HepG2 (cell line): ENCODE measurements around the gene ATP6V0E1. TPM values are rescaled to one million over a fixed set of nuclear protein-coding genes. Genes with fewer than 3 reads are reported as not detected.

ENCODE experiments used
- ADNP ChIP-seq: sonication (generic); formaldehyde crosslinking; IDR thresholded peaks from 2 replicates; pipeline ENCODE4 v1.4.0; 2020; ENCODE audit warnings: missing genetic modification reagents
- CHD2 ChIP-seq: IDR thresholded peaks from 2 replicates; pipeline ENCODE4 v1.6.1; 2011; ENCODE audit warnings: low read depth, low read length, improper control_type of control experiment
- EZH2 ChIP-seq: conservative IDR thresholded peaks from 2 replicates; pipeline ENCODE4 v1.6.1; 2012; ENCODE audit warnings: mild to moderate bottlenecking, low read depth, low read length, moderate library complexity
- PHF8 ChIP-seq: sonication (generic); formaldehyde crosslinking; IDR thresholded peaks from 2 replicates; pipeline ENCODE4 v1.5.0; 2020; ENCODE audit warnings: missing genetic modification reagents
- SP140L ChIP-seq: sonication (generic); formaldehyde crosslinking; IDR thresholded peaks from 2 replicates; pipeline ENCODE4 v1.4.0; 2020; ENCODE audit warnings: missing genetic modification reagents, borderline replicate concordance
- TBX3 ChIP-seq: fragments of 450-650 bp; IDR thresholded peaks from 2 replicates; pipeline ENCODE4 v1.6.1; 2017; ENCODE audit warnings: antibody characterized with exemption, mild to moderate bottlenecking, inconsistent platforms, borderline replicate concordance
- ZBED4 ChIP-seq: sonication (generic); formaldehyde crosslinking; IDR thresholded peaks from 2 replicates; pipeline ENCODE4 v1.4.0; 2020; ENCODE audit warnings: missing genetic modification reagents, borderline replicate concordance
- ZC3H13 ChIP-seq: sonication (generic); formaldehyde crosslinking; IDR thresholded peaks from 2 replicates; pipeline ENCODE4 v1.8.1; 2023; ENCODE audit warnings: mild to moderate bottlenecking, missing genetic modification reagents, moderate library complexity
- ZEB1 ChIP-seq: IDR thresholded peaks from 2 replicates; pipeline ENCODE4 v1.6.1; 2012; ENCODE audit warnings: mild to moderate bottlenecking, low read depth, inconsistent platforms; ENCODE audit not compliant: insufficient replicate concordance
- ZNF136 ChIP-seq: sonication (generic); formaldehyde crosslinking; IDR thresholded peaks from 2 replicates; pipeline ENCODE4 v1.8.1; 2022; ENCODE audit warnings: low read depth, mild to moderate bottlenecking, moderate library complexity, missing genetic modification reagents
- ZNF280B ChIP-seq: sonication (generic); formaldehyde crosslinking; IDR thresholded peaks from 2 replicates; pipeline ENCODE4 v1.5.0; 2020; ENCODE audit warnings: missing genetic modification reagents, mild to moderate bottlenecking, borderline replicate concordance
- ZNF354B ChIP-seq: sonication (generic); formaldehyde crosslinking; IDR thresholded peaks from 2 replicates; pipeline ENCODE4 v1.8.0; 2022; ENCODE audit warnings: mild to moderate bottlenecking, missing genetic modification reagents
- ZNF678 ChIP-seq: sonication (generic); formaldehyde crosslinking; IDR thresholded peaks from 2 replicates; pipeline ENCODE4 v1.4.0; 2020; ENCODE audit warnings: mild to moderate bottlenecking, missing genetic modification reagents
- ZNF691 ChIP-seq: sonication (generic); formaldehyde crosslinking; IDR thresholded peaks from 2 replicates; pipeline ENCODE4 v1.4.0; 2020; ENCODE audit warnings: missing genetic modification reagents, low read depth, mild to moderate bottlenecking, borderline replicate concordance
- ZSCAN30 ChIP-seq: sonication (generic); formaldehyde crosslinking; IDR thresholded peaks from 2 replicates; pipeline ENCODE4 v1.5.0; 2020; ENCODE audit warnings: mild to moderate bottlenecking, missing genetic modification reagents
- polyA plus RNA-seq, 8 experiments: library from polyadenylated mRNA; depleted of rRNA in 3 of 8; stranded (reverse) in 7 of 8; unstranded in 1 of 8; fragments of >200 nt; fragmentation: Illumina TruSeq in 4 of 8; extraction: Trizol in 4 of 8; gene quantifications; 2 replicates each; pipeline versions ENCODE4 v1.2.1 to v1.2.3, GENCODE V29; 2011 to 2016; ENCODE audit warnings: low read depth in 4 of 8, missing spikeins in 1 of 8, mixed read lengths in 1 of 8; ENCODE audit not compliant: insufficient read depth in 1 of 8
- total RNA-seq, 5 experiments: library from RNA; depleted of rRNA; stranded (reverse); fragments of >200 nt; fragmentation: Illumina TruSeq; extraction: Trizol; gene quantifications; 2 replicates each; pipeline ENCODE4 v1.2.3, GENCODE V29; 2016; ENCODE audit warnings: low read depth in 1 of 5
- TF ChIP-seq, protein P1 (sequence below): fragments of 450-650 bp; IDR thresholded peaks from 2 replicates; pipeline ENCODE4 v1.6.1; 2016
- TF ChIP-seq, protein P2 (sequence below): sonication (generic); formaldehyde crosslinking; IDR thresholded peaks from 2 replicates; pipeline ENCODE4 v1.8.0; 2022; ENCODE audit warnings: missing genetic modification reagents, mild to moderate bottlenecking, moderate library complexity, borderline replicate concordance
- TF ChIP-seq, protein P3 (sequence below): sonication (generic); formaldehyde crosslinking; IDR thresholded peaks from 2 replicates; pipeline ENCODE4 v1.8.1; 2023; ENCODE audit warnings: mild to moderate bottlenecking, moderate library complexity, missing genetic modification reagents
- TF ChIP-seq, protein P4 (sequence below): sonication (generic); formaldehyde crosslinking; IDR thresholded peaks from 2 replicates; pipeline ENCODE4 v1.4.0; 2020; ENCODE audit warnings: mild to moderate bottlenecking, missing genetic modification reagents

Gene ATP6V0E1
- total and polyA plus RNA-seq, 2 of the 13 experiments (the other 11 are each of a cell fraction or from before 2014, with no cell fraction given): 143 to 215 TPM

DNA sequence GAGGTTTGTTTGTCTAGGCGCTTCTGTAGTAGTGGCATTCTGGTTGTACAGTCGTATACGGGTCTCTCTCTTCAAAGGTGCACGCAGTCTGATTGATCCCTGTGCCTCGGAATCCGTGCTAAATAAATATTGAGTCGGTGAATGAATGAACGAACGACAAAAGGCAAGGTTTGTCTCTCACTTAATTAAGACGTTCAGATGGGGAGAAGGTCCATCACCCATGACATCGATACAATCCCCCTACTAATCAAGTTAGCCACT, 72.1 kb downstream of the ATP6V0E1 start (continued):
- TF ChIP-seq PHF8 (CRISPR knock-in tag): no peak
- no peak for TF ChIP-seq ZNF678 (CRISPR knock-in tag)
- no peak for TF ChIP-seq ZNF354B
- TF ChIP-seq ADNP (CRISPR knock-in tag): no peak
- TF ChIP-seq ZBED4 (CRISPR knock-in tag): no peak
- TF ChIP-seq ZNF136 (CRISPR knock-in tag): no peak
- no peak for TF ChIP-seq EZH2
- no peak for TF ChIP-seq ZNF691 (CRISPR knock-in tag)
- TF ChIP-seq CHD2: no peak
- TF ChIP-seq SP140L (CRISPR knock-in tag): no peak
- TF ChIP-seq, protein P1, sequence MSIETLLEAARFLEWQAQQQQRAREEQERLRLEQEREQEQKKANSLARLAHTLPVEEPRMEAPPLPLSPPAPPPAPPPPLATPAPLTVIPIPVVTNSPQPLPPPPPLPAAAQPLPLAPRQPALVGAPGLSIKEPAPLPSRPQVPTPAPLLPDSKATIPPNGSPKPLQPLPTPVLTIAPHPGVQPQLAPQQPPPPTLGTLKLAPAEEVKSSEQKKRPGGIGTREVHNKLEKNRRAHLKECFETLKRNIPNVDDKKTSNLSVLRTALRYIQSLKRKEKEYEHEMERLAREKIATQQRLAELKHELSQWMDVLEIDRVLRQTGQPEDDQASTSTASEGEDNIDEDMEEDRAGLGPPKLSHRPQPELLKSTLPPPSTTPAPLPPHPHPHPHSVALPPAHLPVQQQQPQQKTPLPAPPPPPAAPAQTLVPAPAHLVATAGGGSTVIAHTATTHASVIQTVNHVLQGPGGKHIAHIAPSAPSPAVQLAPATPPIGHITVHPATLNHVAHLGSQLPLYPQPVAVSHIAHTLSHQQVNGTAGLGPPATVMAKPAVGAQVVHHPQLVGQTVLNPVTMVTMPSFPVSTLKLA: no peak
- TF ChIP-seq ZSCAN30 (CRISPR knock-in tag): no peak
- TF ChIP-seq TBX3: no peak
- no peak for TF ChIP-seq ZC3H13 (CRISPR knock-in tag)
- TF ChIP-seq ZEB1: no peak
- no peak for TF ChIP-seq ZNF280B (CRISPR knock-in tag)
- TF ChIP-seq, protein P2, sequence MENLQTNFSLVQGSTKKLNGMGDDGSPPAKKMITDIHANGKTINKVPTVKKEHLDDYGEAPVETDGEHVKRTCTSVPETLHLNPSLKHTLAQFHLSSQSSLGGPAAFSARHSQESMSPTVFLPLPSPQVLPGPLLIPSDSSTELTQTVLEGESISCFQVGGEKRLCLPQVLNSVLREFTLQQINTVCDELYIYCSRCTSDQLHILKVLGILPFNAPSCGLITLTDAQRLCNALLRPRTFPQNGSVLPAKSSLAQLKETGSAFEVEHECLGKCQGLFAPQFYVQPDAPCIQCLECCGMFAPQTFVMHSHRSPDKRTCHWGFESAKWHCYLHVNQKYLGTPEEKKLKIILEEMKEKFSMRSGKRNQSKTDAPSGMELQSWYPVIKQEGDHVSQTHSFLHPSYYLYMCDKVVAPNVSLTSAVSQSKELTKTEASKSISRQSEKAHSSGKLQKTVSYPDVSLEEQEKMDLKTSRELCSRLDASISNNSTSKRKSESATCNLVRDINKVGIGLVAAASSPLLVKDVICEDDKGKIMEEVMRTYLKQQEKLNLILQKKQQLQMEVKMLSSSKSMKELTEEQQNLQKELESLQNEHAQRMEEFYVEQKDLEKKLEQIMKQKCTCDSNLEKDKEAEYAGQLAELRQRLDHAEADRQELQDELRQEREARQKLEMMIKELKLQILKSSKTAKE (CRISPR knock-in tag): no peak
- TF ChIP-seq, protein P3, sequence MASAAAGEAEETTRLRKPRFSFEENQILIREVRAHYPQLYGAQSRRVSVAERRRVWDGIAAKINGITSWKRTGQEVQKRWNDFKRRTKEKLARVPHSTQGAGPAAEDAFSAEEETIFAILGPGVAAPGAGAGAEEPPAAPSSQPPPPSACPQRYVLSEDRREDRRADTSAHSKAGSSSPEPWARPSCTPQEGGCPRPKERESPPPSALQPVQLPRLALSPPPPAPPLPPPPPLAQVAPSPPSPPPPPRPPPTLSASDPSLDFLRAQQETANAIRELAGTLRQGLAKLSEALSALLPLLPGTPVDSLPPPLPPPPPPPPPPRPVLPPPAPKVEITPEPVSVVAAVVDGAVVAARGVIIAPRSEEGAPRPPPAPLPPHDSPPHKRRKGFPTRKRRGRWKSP: 0 out of 2 replicates have a peak, but pooled peaks have one; percentile 15
- TF ChIP-seq, protein P4, sequence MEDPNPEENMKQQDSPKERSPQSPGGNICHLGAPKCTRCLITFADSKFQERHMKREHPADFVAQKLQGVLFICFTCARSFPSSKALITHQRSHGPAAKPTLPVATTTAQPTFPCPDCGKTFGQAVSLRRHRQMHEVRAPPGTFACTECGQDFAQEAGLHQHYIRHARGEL (CRISPR knock-in tag): no peak
